Measurements from ENCODE around the gene WIPI1.

Gene WIPI1

DNA sequence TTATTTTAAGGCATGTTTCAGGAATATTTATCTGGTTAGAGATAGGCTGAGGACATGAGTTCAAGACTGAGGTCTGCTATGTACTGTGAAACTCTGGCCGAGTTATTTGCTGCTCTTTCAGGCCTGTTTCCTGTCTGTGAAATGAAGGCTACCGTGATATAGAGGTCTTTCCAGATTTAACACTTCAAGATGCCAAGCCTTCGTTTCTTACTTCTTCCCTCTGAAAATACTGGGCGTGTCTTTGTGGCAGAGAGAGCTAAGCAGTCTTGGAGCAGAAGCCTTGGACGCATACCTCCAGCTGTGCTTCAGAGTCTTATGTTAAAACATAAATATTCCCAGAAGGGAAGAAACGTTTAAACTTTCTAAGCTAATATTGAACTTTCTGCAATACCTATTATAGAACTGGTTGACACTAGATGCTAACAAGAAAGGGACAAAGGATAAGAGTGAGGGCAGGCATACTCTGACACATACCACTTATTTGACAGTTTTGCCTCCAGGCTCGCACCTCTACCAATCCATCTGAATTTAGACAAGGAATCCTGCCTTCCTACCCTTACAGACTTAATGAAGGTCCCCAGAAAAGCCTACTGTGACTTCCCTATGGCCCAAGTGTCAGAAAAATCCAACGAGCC, 17.5 kb downstream of the WIPI1 start:
- no peak for DNase-seq (ENCODE audit: low read depth in 2 of 2)

DNA sequence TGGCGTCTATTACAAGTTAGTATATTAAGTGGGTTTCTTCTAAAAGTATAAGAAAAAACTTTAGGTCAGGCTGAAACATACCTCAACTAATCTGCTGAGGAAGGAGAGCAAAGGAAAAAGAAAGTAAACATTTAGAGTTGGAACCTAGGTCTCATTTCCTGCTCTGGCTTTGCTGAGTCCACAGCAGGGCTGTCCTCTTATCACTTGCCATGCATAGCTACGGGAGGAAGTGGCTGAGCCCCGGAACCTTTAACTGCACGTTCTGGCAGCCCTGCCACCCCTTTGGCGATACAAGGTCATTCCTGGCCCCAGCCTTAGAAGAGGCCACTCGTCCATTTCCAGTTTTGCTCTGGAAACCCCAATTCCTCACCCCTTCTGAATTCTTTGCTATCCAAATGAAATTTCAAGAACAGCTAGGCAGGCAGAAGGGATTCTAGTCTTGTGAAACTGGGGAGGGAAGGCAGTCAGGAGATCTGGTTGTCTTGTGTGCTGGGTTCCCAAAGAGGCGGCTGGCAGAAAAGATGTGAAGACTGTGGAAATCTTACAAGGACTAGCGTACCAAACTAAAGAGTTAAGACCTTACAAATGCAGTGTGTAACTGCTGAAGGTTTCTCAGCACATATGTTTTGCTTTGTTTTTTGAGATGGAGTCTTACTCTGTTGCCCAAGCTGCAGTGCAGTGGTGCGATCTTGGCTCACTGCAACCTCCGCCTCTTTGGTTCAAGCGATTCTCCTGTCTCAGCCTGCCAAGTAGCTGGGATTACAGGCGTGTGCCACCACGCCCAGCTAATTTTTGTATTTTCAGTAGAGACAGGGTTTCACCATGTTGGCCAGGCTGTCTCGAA, 19.1 kb downstream of the WIPI1 start:
- DNase-seq (ENCODE audit: low read depth in 2 of 2), result no peak

DNA sequence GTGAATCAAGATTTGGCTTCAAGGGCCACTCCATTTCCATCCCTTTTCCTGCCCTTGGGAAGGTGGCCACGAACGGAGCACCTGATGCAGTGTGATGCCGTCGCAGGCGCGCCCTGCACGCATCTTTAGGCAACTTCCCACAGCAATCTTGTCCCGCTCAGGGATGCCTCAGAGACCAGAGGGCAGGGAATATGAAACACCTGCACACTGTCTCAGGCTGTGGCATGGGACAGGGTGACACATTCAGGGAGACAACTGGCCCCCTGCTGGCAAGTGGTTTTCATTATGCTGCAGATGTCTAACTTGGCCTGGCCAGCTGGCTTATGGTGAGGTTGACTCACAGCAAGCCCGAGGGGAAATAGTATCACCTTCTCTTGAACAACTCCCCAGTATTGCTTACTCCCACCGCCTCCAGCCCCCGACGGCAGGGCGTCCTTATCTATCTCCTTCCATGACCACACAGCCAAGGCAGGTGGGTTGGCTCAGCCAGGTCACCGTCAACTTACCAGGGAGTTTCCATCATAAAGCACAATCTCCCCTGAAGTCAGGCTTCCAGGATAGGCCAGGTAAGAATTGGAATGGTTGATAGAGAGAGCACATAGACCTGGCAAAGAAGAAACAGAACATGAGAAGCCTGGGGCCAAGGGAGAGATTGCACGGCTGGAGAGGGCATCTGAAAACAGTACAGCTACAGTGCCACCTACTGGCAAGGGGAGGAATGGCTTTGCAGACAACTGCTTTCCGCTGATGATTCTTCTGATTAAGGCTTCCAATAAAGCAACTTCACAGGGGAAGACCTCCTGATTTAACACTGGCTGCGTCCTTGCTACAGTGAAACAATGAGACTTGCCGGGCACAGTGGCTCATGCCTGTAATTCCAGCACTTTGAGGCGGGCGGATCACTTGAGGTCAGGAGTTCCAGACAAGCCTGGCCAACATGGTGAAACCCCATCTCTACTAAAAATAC, 21.1 kb downstream of the WIPI1 start:
- DNase-seq (ENCODE audit: low read depth in 2 of 2), result peak; percentile 70

DNA sequence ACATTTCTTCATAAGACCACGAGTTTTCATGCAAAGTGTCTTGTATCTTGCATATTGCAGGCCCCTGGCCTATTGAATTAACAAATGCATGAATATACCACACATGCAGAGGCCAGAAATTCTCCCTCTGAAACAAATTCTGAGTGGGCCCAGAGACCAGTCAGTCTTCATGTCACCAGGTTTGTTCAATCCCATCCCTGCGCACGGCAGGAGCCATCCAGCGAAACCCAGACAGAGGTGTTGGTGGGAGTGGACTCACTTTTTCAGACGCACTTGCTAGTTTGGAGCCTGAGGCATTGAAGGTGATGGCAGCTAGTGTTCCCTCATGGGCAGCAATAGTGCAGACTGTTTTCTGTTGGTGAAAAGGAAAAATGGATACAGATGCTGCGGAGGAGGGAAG, 21.9 kb downstream of the WIPI1 start:
- no peak for DNase-seq (ENCODE audit: low read depth in 2 of 2)

DNA sequence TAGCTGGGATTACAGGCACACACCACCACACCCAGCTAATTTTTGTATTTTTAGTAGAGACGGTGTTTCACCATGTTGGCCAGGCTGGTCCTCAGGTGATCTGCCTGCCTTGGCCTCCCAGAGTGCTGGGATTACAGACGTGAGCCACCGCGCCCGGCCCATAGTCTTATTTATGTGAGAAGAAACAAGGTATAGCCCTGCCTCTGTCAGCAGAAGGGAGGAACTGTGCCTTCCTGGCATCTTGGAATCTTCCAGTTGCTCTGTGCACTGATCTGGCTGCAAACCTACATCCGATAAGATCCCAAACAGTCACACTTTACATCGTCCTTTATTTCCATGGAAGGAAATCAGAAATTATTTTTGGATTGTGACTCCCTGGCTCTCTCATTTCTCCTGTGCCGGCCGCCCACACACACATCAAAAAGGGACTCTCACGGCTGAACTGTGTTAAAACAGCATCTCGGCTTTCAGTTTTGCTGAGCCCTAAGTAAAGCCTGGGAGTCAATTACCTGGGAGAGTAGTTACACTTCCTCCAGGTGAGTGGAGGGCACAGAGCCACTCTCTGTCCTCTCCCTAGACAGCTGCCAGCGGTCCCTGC, 23.3 kb downstream of the WIPI1 start:
- DNase-seq (ENCODE audit: low read depth in 2 of 2), result no peak

DNA sequence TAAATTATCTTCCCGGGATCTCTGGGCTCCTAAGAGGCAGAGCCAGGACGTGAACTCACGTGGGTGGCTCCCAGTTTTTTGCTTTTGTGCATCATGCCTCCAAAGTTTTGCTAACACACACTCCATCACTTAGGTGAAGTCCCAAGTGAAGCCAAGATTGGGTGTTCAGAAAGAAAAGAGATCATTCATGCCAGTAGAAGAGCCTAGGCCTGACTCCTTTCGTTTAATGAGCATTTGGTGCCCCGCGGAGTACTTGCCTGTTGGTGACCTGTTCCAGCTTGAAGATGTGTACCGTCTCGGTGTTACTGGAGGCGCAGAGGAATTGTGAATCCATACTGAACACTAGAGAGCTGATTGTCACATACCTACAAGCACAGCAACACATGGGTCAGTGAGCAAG, 24.1 kb downstream of the WIPI1 start:
- DNase-seq (ENCODE audit: low read depth in 2 of 2), result no peak

DNA sequence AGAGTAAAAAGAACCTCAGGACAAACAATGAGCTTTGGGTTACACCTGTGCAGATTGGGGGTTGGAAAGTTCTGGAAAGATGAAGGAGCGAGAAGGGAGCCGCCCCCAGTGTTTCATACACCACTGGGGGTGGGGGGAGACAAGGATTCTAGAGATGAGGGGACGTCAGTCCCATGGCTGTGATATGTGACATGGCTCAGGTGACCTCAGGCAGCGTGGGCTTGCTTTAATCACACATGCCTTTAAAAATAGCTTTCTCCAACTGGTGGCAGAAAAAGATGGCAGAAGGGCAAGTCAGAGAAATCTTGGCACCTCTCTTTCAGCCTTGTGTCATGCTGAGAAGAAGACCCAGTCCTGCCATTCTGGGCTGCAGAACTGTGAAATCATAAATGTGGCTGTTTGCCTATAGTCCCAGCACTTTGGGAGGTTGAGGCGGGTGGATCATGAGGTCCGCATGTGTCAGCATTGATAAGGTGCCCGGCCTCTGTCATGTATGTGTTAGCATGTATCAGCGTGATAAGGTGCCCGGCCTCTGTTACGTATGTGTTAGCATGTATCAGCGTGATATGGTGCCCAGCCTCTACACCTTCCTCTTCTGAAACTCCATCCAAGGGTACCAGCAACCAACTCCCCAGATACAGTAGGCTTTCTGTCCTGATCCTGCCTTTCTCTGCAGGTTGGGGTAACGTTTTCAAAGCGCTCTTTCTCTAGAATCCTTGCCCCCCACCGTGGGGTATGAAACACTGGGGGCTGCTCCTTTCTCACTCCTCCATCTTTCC, 25.0 kb downstream of the WIPI1 start:
- DNase-seq (ENCODE audit: low read depth in 2 of 2), result no peak

DNA sequence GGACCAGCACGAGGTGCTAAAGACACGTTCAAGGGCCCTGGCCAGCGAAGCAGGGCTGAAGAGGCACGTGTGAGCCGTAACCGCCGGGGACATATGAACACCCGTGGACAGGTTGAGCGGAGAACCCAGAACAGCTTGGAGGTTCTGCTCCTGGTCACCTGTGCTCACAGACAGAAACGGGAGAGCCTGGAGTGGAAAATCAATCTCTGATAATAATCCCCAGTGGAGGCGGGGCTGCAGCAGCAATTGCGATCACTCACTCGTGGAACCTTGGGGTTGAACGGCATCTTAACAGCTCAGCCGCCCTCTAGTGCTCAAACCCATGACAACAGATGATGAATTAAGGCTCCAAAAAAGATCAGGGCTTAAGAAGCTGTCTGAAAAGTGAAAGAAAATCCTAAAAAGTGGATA, 25.6 kb downstream of the WIPI1 start:
- DNase-seq (ENCODE audit: low read depth in 2 of 2), result peak in 1 of 2 donors; percentile 20

DNA sequence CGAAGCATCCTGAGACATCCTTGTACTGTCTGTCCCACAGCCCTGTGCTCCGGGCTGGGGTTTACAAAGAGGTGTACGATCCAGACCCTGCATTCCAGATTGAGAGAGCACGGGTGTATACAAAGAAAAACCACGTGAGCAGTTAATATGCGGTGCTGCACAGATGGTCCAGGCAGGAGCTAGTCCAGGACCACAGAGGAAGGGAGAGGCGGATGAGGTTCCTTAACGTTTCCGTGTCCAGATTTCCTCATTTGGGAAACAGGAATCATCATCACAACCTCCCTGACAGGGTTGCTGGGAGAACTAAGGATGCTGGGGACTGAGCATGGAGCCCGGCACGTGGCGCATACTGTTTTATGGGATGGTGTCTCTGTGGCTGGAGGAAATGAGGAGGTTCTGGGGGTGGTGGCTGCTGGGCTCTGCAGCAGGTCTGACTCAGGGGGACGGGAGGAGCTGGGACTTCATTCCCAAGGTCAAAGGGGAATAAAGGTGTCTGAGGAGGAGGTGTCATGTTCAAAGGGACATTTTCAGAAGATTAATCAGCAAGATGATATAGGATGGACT, 26.2 kb downstream of the WIPI1 start:
- DNase-seq (ENCODE audit: low read depth in 2 of 2), result no peak

DNA sequence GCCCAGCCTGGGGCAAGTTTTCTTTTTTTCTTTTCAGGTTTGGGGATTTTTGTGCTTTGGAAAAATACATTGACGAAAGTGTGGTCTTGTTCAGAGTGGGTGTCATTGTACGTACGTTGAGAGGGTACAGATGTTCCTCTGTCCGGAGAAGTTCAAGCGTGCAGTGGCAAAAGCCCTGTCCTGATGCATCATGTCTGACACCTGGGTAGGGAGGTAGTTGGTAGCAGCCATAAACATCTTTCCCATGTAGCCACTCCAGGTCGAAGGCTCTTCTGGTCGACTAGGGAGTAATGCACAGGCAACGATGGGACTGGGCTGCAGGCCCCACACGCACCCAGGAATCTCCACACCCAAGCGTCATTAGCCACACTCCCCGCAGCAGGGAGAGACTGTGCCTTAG, 27.4 kb downstream of the WIPI1 start:
- DNase-seq (ENCODE audit: low read depth in 2 of 2), result no peak

DNA sequence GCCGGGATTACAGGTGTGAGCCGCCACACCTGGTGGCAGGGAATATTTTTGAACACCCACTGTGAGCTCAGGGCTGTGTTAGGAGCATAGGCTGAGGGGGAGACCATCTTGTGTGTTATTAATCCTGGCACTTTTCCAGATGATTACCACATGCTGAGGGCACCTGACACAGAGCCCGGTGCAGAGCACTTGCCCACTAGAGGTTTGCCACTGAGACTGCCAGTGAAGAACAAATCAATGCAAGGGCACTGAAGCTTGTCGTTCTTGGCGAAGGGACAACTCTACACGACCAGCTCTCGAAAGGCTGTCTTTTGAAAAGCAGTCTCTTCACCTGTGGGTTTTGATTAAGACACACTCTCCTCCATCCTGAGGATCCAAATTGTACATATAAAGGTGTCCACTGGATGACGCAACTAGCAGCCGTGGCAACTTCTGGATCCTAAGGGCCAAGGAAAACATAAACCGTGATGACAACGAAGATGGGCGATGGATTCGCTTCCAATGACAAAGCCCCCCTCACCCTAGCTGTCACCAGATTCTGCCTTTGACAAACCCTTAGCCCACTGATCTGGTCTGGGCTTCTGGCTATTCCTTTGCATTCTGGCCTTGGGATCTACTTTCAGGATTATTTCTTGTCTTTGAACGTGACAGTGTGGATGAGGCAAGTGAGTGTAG, 28.7 kb downstream of the WIPI1 start:
- no peak for DNase-seq (ENCODE audit: low read depth in 2 of 2)

DNA sequence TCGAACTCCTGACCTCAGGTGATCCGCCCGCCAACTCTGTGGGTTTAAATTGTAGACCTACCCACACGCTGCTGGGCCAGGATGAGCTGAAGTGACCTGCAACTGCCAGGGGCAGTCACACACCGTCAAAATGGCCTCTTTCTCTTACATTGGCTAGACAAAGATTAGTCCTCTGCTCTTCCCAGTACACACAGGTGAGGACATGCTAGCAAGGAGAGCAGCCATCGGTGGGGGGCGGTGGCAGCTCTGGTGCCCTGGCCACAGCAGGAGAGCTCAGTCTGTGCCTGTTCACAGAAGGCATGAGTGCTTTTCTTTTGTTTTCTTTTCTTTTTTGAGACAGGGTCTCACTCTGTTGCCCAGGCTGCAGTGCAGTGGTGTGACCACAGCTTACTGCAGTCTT, 29.7 kb downstream of the WIPI1 start:
- no peak for DNase-seq (ENCODE audit: low read depth in 2 of 2)

DNA sequence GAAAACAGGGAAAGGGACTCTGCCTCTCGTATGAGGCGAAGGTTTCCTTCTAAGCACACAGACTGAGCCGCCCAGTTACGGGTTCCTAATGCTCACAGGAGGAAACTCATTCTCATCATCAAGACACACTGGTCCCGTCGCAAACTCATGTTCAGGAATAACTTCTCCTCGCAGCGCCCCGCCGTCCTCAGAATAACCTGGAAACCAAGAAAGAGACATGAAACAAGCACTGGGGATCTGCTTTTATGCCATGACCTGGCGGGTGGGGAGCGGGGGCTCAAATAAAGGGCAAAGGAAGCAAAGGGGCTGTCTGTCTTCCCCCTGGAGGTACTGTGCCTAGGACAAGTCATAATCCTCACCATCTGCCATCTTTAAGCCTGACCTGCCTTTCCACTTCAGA, 31.3 kb downstream of the WIPI1 start:
- DNase-seq (ENCODE audit: low read depth in 2 of 2), result no peak

DNA sequence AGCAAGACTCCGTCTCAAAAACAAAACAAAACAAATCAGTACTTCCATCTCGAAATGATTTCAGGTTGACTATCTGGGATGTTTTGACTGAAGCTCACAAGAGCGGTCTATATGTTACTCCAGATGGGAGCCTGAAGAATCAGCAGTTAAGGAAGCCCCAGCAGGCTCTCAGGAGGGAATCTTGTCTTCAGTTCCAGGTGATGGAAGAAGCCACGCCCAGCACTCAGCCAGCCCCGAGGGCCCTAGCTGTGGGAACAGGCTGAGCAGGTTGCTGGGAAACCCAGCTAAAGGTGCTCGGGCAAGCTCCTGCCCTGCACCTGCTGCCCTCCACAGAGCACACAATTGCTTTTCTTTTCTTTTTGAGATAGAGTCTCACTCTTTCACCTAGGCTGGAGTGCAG, 32.4 kb downstream of the WIPI1 start:
- no peak for DNase-seq (ENCODE audit: low read depth in 2 of 2)

DNA sequence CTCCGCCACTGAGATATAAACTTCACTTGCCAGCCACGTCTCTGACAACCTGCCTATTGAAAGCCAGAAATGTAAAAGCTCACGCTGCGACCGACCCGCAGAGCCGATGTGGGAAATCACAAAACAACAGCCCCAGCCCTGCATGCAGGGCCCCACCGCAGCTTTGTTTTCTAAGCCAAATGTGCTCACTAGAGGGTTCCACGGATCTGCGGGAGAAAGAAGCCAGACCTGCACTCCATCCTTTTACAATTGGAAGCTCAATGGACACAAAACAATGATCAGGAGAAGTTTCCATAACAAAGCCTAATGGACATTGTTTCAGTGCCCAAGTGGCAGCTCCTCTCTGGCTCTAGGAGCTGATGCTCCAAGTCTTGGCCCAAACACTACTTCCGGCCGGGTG, 33.1 kb downstream of the WIPI1 start:
- DNase-seq (ENCODE audit: low read depth in 2 of 2), result no peak

DNA sequence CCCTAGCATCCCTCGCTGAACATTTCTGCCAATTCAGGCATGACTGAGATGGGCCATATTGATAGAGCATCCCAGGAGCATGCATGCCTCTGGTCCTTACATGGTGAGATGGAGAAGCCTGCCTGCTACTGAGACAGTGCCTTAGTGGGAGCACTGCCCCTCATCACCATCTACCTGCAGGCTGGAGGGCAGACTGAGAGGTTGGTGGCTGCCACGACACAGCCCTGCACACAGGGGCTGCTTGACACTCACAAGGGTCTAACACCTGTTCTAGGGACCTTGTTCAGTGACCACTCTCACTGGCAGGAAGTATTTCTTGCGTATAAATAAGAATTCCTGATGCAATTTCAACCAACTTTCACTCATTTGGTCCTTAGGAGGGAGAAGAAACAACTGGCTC, 34.0 kb downstream of the WIPI1 start:
- no peak for DNase-seq (ENCODE audit: low read depth in 2 of 2)

DNA sequence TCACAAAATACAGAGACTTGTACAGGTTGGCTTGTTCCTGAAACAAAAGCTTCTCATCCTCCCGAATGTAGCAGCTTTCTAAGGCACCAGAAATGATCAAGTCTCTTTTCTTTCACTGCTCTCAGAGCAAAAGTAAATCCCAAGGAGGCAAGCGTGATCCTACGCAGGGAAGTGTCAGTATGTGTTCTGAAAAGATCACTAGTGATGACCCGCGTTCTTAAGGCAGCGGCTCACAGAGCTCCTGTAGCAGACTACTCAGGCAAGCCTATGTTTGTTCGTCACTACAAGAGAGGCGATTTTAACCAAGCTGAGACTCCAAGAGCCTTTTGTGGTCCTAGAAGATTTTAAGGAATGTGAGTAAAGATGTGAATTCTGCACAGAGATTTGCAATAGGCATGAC, 34.5 kb downstream of the WIPI1 start:
- no peak for DNase-seq (ENCODE audit: low read depth in 2 of 2)

DNA sequence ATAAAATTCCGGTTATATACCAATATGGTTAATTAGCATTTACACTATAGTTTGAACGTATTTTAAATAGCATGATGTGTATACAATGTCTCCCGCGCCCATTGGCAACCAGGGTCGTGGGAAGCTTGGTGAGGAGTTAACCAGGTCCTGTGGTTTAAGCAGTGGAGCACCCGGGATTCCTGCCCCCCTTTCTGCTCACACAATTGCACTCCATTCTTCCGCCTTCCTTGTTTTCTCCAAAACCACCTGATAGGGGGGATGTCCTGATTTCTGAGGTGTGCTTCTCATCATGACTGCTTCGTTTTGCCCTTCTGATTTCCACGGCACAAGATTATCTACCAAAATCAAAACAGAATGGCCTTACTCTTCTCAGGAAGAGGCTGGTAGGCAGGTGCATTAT, 35.8 kb downstream of the WIPI1 start:
- DNase-seq (ENCODE audit: low read depth in 2 of 2), result no peak

DNA sequence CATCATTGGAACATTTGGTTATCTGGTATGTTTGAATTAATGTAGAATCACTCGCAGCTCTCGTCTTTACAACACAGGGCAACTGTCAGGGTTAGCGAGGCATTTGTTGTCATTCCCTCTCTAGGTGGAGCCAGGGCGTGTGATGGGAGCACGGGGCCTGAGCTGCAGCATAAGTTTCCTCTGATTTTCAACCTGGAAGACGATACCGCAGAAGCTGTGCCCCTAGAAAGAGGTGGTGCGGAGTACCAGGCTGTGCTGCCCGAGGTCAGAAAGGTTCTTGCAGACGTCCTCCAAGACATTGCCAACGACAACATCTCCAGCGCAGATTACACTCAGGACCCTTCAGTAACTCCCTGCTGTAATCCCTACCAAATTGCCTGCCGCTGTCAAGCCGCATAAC, 37.2 kb downstream of the WIPI1 start:
- DNase-seq (ENCODE audit: low read depth in 2 of 2), result no peak

DNA sequence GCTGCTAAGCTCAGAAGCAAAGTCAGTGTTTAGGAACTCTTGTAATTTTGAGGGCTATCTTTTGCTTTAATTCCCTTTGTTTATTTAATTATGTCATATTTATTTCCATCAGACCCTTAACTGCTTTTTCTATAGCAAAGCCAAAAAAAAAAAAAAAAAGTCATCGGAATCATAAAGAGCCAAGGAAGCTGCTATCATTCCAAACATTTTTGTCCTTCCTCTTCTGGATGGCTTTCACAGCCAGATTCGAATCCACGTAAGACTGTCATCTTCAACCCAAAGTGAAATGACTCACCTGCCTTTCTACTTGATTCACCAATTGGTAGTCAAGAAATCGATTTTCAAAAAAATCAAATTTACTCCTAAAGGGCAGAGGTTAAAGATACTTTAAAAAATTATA, 38.4 kb downstream of the WIPI1 start:
- no peak for DNase-seq (ENCODE audit: low read depth in 2 of 2)
